GM21528 (cell line): ENCODE measurements around the gene RAPH1.
"Not testable (repeated sequence)": the region's sequence is repeated elsewhere in the genome, so short reads cannot be mapped to it uniquely, and the experiment has no call there.

Experiments used
- ATAC-seq: cut with Tn5 transposase; IDR thresholded peaks from one replicate; pipeline ENCODE4 v1.9.1; 2021; ENCODE audit warnings: mild to moderate bottlenecking, moderate library complexity; ENCODE audit not compliant: unreplicated experiment, low FRiP score

Gene RAPH1

GRCh38 chr2:203438528-203438927 is 96.6 kb downstream of the RAPH1 start:
- ATAC-seq: no peak

- ATAC-seq: no peak
These were observed 97.6 kb downstream of the RAPH1 start for GRCh38 chr2:203437511-203437910.

GRCh38 chr2:203436496-203436895 is 98.6 kb downstream of the RAPH1 start:
- ATAC-seq: no peak

- ATAC-seq: no peak
These were observed 102.3 kb downstream of the RAPH1 start for GRCh38 chr2:203432811-203433210.

GRCh38 chr2:203431391-203432185 is 103.5 kb downstream of the RAPH1 start:
- ATAC-seq: no peak

DNA sequence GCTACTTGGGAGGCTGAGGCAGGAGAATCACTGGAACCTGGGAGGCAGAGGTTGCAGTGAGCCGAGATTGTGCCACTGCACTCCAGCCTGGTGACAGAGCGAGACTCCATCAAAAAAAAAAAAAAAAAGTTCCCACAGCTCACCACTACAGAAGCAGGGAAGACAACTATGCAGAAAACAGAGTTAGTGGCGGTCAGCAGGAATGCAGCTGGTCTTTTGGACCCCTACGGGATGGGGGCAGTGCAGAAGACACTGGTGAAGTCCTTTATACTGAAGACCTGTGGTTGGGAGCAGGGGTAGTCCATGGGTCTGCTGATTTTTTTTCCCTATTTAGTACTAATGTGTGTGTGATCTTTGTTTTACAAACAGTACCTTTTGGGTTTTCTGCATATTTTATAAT is 105.5 kb downstream of the RAPH1 start:
- not testable (repeated sequence) for ATAC-seq

- ATAC-seq: no peak
These were observed 108.0 kb downstream of the RAPH1 start for GRCh38 chr2:203427061-203427460.

GRCh38 chr2:203418271-203418670 is 116.8 kb downstream of the RAPH1 start:
- no peak for ATAC-seq

GRCh38 chr2:203413796-203414195 is 121.3 kb downstream of the RAPH1 start:
- ATAC-seq: no peak

- ATAC-seq: no peak
These were observed 122.4 kb downstream of the RAPH1 start for GRCh38 chr2:203412546-203413331.

GRCh38 chr2:203407496-203407895 is 127.6 kb downstream of the RAPH1 start:
- no peak for ATAC-seq

GRCh38 chr2:203404996-203405395 is 130.1 kb downstream of the RAPH1 start:
- ATAC-seq: no peak

DNA sequence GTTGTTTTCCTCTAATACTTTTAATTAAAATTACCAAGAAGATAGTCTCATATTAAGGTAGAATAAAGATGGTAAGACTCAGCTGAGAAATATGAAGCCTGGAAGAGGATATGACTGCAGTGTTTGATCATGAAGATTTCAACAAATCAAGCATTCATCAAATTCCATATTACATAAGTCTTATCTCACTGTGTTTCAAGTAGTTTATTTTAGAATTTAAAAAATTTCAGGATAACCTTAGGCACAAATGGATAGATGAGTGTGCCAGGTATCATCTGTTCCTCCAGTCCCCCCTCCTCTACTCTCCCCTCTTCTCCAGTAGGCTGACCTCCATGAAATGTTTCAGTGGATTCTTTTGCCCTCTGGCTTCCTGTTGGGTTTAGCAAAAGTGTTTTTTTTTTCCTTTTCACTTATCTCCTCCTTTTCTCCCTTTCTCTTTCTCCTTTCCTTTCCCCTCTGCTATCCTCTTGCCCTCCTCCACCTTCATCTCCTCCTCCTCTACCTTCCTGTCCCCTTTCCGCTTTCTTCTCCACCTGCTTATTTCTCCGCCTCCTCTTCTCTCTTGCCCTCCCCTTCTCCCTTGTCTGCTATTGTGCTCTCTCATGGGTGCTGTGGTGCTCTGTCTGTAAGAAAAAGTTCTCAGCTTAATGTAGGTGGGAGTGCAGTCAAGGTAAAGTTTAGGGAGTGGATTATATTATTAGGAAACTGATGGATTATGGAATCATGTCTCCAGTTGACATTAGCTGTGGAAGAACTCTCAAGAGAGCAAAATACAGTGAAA is 134.1 kb downstream of the RAPH1 start:
- no peak for ATAC-seq

GRCh38 chr2:203399031-203399430 is 136.1 kb downstream of the RAPH1 start:
- no peak for ATAC-seq

DNA sequence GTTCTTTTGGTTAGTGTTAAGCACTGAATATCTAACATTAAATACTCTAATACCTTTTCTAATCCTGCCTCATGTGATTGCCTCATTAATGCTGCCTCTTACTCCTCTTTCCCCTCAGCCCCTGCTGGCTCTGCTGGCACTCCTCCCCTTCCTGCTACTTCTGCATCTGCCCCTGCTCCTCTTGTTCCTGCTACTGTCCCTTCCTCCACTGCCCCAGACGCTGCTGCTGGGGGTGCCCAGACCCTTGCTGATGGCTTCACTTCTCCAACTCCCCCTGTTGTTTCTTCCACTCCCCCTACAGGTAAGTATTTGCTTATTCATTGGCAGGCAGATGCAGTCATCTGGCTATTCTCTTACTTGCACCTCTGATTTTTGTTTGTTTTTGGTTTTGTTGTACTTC is 138.4 kb downstream of the RAPH1 start:
- ATAC-seq: no peak

- ATAC-seq: no peak
These were observed 139.2 kb downstream of the RAPH1 start for GRCh38 chr2:203395858-203396257.

GRCh38 chr2:203394519-203395227 is 140.4 kb downstream of the RAPH1 start:
- ATAC-seq: no peak

DNA sequence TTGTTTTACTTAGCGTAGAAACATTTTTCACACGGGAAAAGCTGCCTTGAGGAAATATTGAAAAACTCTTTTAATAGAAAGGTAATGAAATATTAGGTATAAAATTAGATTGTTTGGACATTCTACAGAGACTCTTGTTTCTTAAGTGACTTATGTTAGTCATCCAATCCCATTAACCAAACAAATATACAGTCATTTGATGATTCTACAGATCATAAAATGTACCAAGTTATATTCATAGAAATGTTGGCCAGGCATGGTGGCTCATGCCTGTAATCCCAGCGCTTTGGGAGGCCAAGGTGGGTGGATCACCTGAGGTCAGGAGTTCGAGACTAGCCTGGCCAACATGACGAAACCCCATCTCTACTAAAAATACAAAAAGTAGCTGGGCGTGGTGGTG is 146.9 kb downstream of the RAPH1 start:
- not testable (repeated sequence) for ATAC-seq

DNA sequence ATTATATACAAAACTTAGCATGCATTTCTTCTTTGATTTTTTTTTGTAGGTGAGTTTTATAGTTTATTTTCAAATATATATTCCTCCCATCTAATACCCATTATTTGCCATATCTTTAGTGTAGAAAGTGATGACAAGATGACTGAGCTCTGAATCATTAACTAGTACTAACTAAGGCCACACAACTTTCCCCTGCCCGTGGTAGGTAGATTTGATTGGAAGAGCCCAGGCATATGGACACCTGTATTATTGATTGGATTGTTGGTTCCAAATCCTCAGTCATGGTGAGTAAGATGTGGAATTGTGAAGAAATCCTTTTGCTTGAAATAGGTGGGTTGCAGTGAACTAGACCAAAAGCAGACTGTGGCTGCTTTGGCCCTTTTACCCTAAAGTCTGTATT is 152.1 kb downstream of the RAPH1 start:
- ATAC-seq: no peak

GRCh38 chr2:203379156-203379555 is 155.9 kb downstream of the RAPH1 start:
- ATAC-seq: no peak
